GM12873 (cell line): ENCODE results near the gene KCNJ4.

Source experiments
- CTCF ChIP-seq: IDR thresholded peaks from 2 replicates; pipeline ENCODE4 v1.5.1; 2012; ENCODE audit warnings: low read depth, mild to moderate bottlenecking, moderate library complexity, low read length, control low read depth; ENCODE audit not compliant: insufficient read depth; ENCODE audit errors: missing control alignments

The KCNJ4 gene

GRCh38 chr22:38455076-38455529 is at the start of gene KCNJ4:
Gene KCNJ4 (minus strand): TSS chr22:38455199. CDS start chr22:38428132, 27,067 bp downstream.
- TF ChIP-seq CTCF: no peak

- TF ChIP-seq CTCF: no peak
Observed at GRCh38 chr22:38503021-38503420, 48.0 kb upstream of the KCNJ4 start.

- no peak for TF ChIP-seq CTCF
Observed at GRCh38 chr22:38501797-38502672, 47.0 kb upstream of the KCNJ4 start.

DNA sequence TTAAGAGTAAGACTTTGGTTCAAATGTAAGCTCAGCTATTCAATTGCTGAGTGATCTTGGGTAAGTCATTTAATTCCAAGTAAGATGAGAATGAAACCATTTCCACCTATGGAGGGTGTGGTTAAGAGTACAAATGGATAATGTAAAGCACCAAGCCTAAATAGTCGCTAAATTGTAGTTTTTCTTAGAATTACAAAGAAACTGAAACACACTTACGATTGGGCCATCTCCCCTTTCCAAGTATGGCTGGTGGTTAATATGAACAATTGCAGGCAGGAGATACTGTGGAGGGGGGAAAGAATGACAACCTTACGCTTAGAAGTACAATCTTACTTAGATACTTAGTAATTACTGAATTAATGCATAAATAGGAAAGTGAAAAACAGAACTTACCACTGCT is 42.9 kb upstream of the KCNJ4 start:
- no peak for TF ChIP-seq CTCF

- TF ChIP-seq CTCF: peak; percentile 4
Observed at GRCh38 chr22:38494939-38495338, 39.9 kb upstream of the KCNJ4 start.

DNA sequence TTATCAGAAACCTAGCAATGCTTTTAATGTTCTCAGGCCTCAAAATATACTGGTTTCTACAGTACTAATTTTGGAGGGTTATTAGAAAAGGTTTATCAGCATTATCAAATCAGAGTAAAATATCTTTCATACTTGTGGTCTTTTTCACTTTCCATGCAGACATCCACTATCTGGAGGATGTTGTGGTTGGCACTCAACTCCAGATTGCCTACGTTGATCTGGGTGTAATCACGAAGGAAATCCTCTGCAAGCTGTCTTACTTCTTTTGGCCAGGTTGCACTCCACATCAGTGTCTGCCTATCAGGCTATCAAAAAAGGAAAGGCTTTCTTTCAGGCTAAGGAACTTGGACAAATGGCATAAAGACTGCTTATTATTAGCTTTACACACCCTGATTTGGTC is 39.5 kb upstream of the KCNJ4 start:
- no peak for TF ChIP-seq CTCF

- TF ChIP-seq CTCF: no peak
Observed at GRCh38 chr22:38491707-38492348, 36.8 kb upstream of the KCNJ4 start.
